ENCODE measurements around the gene HPN. TPM values are rescaled to one million over a fixed set of nuclear protein-coding genes. Genes with fewer than 3 reads are reported as not detected.
A peak's percentile ranks its signal among the peaks of the same experiment; 100 is the strongest.

The HPN gene
- total and polyA plus RNA-seq, 2 of the 13 experiments (the other 11 are each of a cell fraction or from before 2014, with no cell fraction given): 46.7 to 261 TPM

- TF ChIP-seq FOSL1 (CRISPR knock-in tag; IDR thresholded peaks at IDR 0.05; ENCODE audit: borderline replicate concordance): peak; percentile 24; the same call in 1 of the 2 replicates
- TF ChIP-seq ZNF772 (CRISPR knock-in tag; IDR thresholded peaks at IDR 0.05): no peak
- no peak for TF ChIP-seq ZNF496 (CRISPR knock-in tag; IDR thresholded peaks at IDR 0.05; ENCODE audit: insufficient replicate concordance)
- TF ChIP-seq ZSCAN12 (CRISPR knock-in tag; IDR thresholded peaks at IDR 0.05): no peak
- no peak for TF ChIP-seq MAFF (IDR thresholded peaks at IDR 0.05; ENCODE audit: low read depth, low read length)
- no peak for TF ChIP-seq BRD4 (CRISPR knock-in tag; IDR thresholded peaks at IDR 0.05)
- no peak for TF ChIP-seq DMAP1 (CRISPR knock-in tag; IDR thresholded peaks at IDR 0.05)
- peak; percentile 61 for TF ChIP-seq GABPA (IDR thresholded peaks at IDR 0.05; ENCODE audit: low read depth, low read length)
- no peak for TF ChIP-seq GABPA (CRISPR knock-in tag; IDR thresholded peaks at IDR 0.05; ENCODE audit: low read depth)
- TF ChIP-seq AKNA (CRISPR knock-in tag; IDR thresholded peaks at IDR 0.05; ENCODE audit: borderline replicate concordance): no peak
- no peak for TF ChIP-seq KAT7 (CRISPR knock-in tag; IDR thresholded peaks at IDR 0.05; ENCODE audit: borderline replicate concordance)
- no peak for TF ChIP-seq SCMH1 (CRISPR knock-in tag; IDR thresholded peaks at IDR 0.05; ENCODE audit: borderline replicate concordance)
- no peak; the same call in 1 of the 2 replicates for TF ChIP-seq ZNF639 (CRISPR knock-in tag; conservative IDR thresholded peaks at IDR 0.05)
- TF ChIP-seq REPIN1 (CRISPR knock-in tag; IDR thresholded peaks at IDR 0.05; ENCODE audit: borderline replicate concordance, low read depth): no peak
- no peak for TF ChIP-seq MYC (CRISPR knock-in tag; IDR thresholded peaks at IDR 0.05; ENCODE audit: borderline replicate concordance)
- no peak for TF ChIP-seq TCF12 (IDR thresholded peaks at IDR 0.05)
- TF ChIP-seq TCF12 (CRISPR knock-in tag; IDR thresholded peaks at IDR 0.05): no peak
- no peak for TF ChIP-seq SRSF4 (IDR thresholded peaks at IDR 0.05; ENCODE audit: low read depth, low read length, poor library complexity, severe bottlenecking)
- no peak for TF ChIP-seq HHEX (CRISPR knock-in tag; IDR thresholded peaks at IDR 0.05)
- TF ChIP-seq PHF5A (CRISPR knock-in tag; IDR thresholded peaks at IDR 0.05; ENCODE audit: low read depth, unreplicated experiment): no peak
- TF ChIP-seq GMEB2 (CRISPR knock-in tag; IDR thresholded peaks at IDR 0.05; ENCODE audit: low read depth): no peak
- peak; percentile 13; the same call in 1 of the 2 replicates for TF ChIP-seq RAD21 (CRISPR knock-in tag; IDR thresholded peaks at IDR 0.05)
- TF ChIP-seq FOXO1 (CRISPR knock-in tag; IDR thresholded peaks at IDR 0.05): no peak
These were observed 11.1 kb upstream of the HPN start, which contains the start of gene SCN1B (continued) for GRCh38 chr19:35030257-35031071.
